Right lobe of liver (tissue), 6 donors: ENCODE measurements around the gene GABPA. TPM values are rescaled to one million over a fixed set of nuclear protein-coding genes. Genes with fewer than 3 reads are reported as not detected.
A peak's percentile ranks its signal among the peaks of the same experiment; 100 is the strongest.

Source experiments
- ATAC-seq, 4 donors: fragments of 200-7000 bp; cut with Tn5 transposase; one replicate each; pipeline ENCODE4 v1.9.1; 2020; ENCODE audit warnings: mild to moderate bottlenecking in 4 of 4, moderate library complexity in 4 of 4
- DNase-seq, 3 donors: peaks; one replicate each; pipeline ENCODE4 v3.0.0-alpha.2; 2020
- H3K27ac ChIP-seq, 3 donors: fragments of 200-600 bp; one replicate each; pipeline ENCODE4 v1.8.0; 2022
- H3K27me3 ChIP-seq, 2 donors: fragments of 200-600 bp; one replicate each; pipeline ENCODE4 v1.8.0; 2022
- H3K36me3 ChIP-seq, 4 donors: fragments of 200-600 bp; sonication (generic) in 1 of 4; one replicate each; pipeline versions ENCODE4 v1.5.1 to v1.8.0; 2017 to 2022; ENCODE audit warnings: control low read depth in 1 of 4
- H3K4me1 ChIP-seq, 4 donors: fragments of 200-600 bp; sonication (generic) in 1 of 4; one replicate each; pipeline versions ENCODE4 v1.5.1 to v1.8.0; 2017 to 2022; ENCODE audit warnings: control low read depth in 1 of 4
- H3K4me3 ChIP-seq, 3 donors: fragments of 200-600 bp; one replicate each; pipeline ENCODE4 v1.8.0; 2022
- H3K9me3 ChIP-seq, 4 donors: fragments of 200-600 bp; sonication (generic) in 1 of 4; one replicate each; pipeline versions ENCODE4 v1.5.1 to v1.8.0; 2017 to 2022; ENCODE audit warnings: control low read depth in 1 of 4
- CTCF ChIP-seq, 4 donors: fragments of 200-600 bp in 3 of 4; fragments of 450-650 bp in 1 of 4; IDR thresholded peaks; one replicate each; pipeline versions ENCODE4 v1.5.1 to v1.8.0; 2016 to 2022; ENCODE audit warnings: antibody characterized with exemption in 4 of 4, mild to moderate bottlenecking in 2 of 4
- POLR2A ChIP-seq: fragments of 450-650 bp; IDR thresholded peaks from one replicate; pipeline ENCODE4 v1.6.1; 2017; ENCODE audit warnings: antibody characterized with exemption, mild to moderate bottlenecking
- WGBS: methylation state at CpG from one replicate; pipeline ENCODE4 v1.1.6; 2018; ENCODE audit warnings: low coverage, low lambda C conversion rate; ENCODE audit not compliant: insufficient coverage; ENCODE audit errors: missing lambda C conversion rate; 5-methylcytosine and 5-hydroxymethylcytosine counted together
- intact Hi-C, 2 donors: fragments of 100-400 bp; cut with DNase I; formaldehyde crosslinking; loops; one replicate each; pipeline versions ENCODE4 v1.11.2 to v1.14.1; 2022
- total RNA-seq, 6 experiments: library from RNA; depleted of rRNA in 2 of 6; stranded (reverse); fragments of >200 nt in 2 of 6; fragmentation: NEBNext Ultra II Directional in 3 of 6; extraction: Animal tissue kit (Norgen Biotek cat#: 25700) in 3 of 6; gene quantifications; one replicate each; pipeline versions ENCODE4 v1.1.0 to v1.2.4, GENCODE V29; 2016 to 2023
- donor health status: DM: no; HTN: yes; CAD: no.
- donor health status: DM: no; HTN: no; CAD: no.
- donor health status: DM: no; HTN: no; CAD: no.
- donor health status: DM: no; HTN: yes; CAD: no.
- donor health status: DM: no; HTN: yes; CAD: no.

Gene GABPA
- total RNA-seq, 6 experiments from 2014 or later, result 8.4 to 15.2 (median 12.3) TPM

DNA sequence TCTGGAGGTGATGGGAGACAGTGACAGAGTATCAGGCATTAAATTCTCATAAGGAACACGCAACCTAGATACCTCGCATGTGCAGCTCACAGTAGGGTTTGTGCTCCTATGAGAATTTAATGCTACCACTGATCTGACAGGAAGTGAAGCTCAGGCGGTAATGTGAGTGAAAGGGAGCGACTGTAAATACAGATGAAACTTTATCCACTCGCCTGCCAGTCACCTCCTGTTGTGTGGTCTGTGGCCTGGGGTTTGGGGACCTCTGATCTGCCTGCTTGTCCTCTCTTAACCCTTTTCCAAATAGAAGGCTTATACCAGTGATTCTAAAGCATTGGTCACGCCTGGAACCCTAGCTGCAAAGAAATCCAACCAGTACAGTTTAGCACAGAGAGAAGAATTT lies 15.3 kb downstream of the GABPA start:
- no peaks in the 10 kb centered on the region for H3K4me1 ChIP-seq
- ATAC-seq (no peak), DNase-seq (no peak)
- no peaks in the 10 kb centered on the region for H3K9me3 ChIP-seq
- no peaks in the 10 kb centered on the region for H3K27me3 ChIP-seq
- no peak overlapping the region for H3K4me3 ChIP-seq
- H3K36me3 ChIP-seq, result peaks cover 0 to 27% (median 19%) of the 10 kb centered on the region in 4 donors
- H3K27ac ChIP-seq, result no peak overlapping the region
- 71% methylated on average over 5 of the region's 6 CpGs for WGBS
- TF ChIP-seq CTCF (IDR thresholded peaks at IDR 0.05) (no peak), POLR2A (no peak)
- intact Hi-C loops, result no loop called here

DNA sequence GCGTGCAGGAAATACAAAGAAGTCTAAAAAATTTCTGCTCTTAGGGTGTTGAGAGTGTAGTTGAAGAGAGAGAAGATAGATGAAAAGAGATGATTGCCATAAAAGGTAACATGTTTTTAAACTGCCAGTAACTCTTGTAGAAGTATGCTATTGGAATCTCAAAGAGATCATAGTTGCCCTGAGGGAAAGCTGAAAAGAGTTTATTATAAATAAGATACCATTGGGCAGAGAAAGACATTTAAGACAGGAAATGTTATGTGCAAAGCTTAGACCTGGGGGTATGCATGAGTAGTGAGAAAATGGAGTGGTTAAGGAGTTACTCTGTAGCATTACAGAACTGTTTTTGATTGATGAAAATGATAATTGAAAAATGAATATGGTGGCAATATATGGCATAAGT lies 17.6 kb downstream of the GABPA start:
- Histone ChIP-seq H3K4me1 (no peaks in the 10 kb centered on the region), H3K36me3 (peaks cover 0 to 24% (median 15%) of the 10 kb centered on the region in 4 donors), H3K9me3 (no peaks in the 10 kb centered on the region), H3K27me3 (no peaks in the 10 kb centered on the region), H3K27ac (no peak overlapping the region), H3K4me3 (no peak overlapping the region)
- ATAC-seq (no peak), DNase-seq (no peak)
- TF ChIP-seq POLR2A (no peak), CTCF (IDR thresholded peaks at IDR 0.05) (no peak)
- intact Hi-C loops, result no loop called here
- 100% methylated on average over 1 of the region's 1 CpG for WGBS

DNA sequence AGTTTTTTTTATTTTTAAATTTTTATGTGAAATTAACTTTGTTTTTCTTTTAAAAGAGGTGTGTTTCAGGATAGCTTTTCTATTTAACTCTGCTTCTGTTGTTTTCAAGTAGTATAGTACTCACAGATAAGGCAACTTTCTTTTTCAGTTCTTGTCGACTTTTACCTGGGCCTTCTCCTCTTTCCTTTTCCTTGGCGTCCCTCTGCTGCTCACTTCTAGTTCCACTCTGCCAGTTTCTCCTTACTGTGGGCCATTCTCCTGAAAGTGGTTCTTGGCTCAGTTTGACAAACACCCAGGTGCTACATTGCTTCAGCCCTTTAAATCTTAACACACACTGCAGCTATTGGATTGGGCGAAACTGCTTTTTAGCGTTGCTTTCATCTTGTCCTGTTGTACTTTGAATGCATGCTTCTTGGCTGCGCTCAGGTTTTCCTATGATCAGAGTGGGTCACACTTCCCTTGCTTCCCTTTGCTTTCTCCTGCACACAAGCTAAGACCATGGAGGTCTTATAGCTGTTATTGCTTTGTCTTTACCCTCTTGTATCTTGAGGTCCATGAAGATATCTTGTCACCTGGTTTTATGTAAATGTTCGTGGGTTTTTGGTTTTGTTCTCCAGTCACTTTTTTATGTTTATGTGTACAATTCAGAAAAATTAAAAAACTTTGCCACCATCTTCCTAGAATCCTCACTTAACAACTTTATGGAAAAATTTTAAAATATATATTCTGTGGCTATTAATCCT lies 21.6 kb downstream of the GABPA start:
- Histone ChIP-seq H3K27me3 (no peaks in the 10 kb centered on the region), H3K4me1 (no peaks in the 10 kb centered on the region), H3K27ac (no peak overlapping the region), H3K4me3 (no peak overlapping the region), H3K9me3 (no peaks in the 10 kb centered on the region), H3K36me3 (peaks cover 0 to 47% (median 22%) of the 10 kb centered on the region in 4 donors)
- ATAC-seq, result no peak
- no peak for TF ChIP-seq POLR2A
- TF ChIP-seq CTCF (IDR thresholded peaks at IDR 0.05), result no peak
- DNase-seq, result no peak
- intact Hi-C loops, result no loop called here
- WGBS, result 77% methylated on average over 6 of the region's 6 CpGs

DNA sequence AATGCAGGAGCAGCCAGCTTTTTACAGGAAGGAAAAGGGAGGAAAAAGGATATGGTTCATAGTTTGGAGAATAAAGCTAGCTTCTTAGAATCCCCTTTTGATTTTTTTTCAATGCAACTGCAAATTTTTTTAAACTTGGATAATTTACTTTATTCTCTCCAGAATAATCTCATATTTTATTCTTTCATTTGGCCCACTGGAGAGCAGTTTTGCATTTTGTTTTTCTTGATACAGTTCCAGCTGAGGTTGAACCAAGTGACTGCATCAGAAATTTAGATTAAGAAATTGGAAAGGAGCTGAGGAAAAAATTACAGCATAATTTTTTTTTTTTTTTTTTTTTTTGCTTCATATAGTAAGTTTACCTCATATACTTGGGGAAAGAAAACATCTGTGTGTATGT lies 22.8 kb downstream of the GABPA start:
- peak overlapping the region in 1 of 3 donors; percentile 5 for H3K27ac ChIP-seq
- H3K4me1 ChIP-seq, result no peaks in the 10 kb centered on the region
- ATAC-seq (no peak), DNase-seq (no peak)
- H3K4me3 ChIP-seq, result no peak overlapping the region
- TF ChIP-seq POLR2A (no peak), CTCF (IDR thresholded peaks at IDR 0.05) (no peak)
- H3K36me3 ChIP-seq, result peaks cover 0 to 51% (median 21%) of the 10 kb centered on the region in 4 donors
- no peaks in the 10 kb centered on the region for H3K9me3 ChIP-seq
- H3K27me3 ChIP-seq, result no peaks in the 10 kb centered on the region
- intact Hi-C loops, result no loop called here

DNA sequence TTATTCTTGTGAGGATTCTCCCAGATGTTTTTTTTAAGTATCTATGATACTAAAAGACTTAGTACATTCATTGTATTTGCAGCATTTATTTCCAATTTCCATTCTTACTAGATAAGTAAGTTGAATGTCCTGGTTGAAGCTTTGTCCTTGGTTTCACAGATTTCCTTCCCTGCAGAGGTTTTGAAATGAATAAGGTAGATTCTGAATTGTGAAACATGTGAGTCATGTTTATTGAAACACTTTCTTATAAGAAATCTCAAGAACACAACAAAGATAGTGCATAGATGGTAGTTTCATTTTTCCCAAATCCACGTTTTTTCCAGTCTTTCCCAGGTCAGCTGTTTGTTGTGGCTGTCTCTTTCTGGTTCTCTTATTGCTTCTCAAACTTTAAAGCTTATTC lies 24.8 kb downstream of the GABPA start:
- Histone ChIP-seq H3K9me3 (no peaks in the 10 kb centered on the region), H3K27ac (no peak overlapping the region), H3K36me3 (peaks cover 0 to 60% (median 15%) of the 10 kb centered on the region in 4 donors), H3K4me1 (no peaks in the 10 kb centered on the region), H3K4me3 (no peak overlapping the region), H3K27me3 (no peaks in the 10 kb centered on the region)
- DNase-seq (no peak), ATAC-seq (no peak)
- intact Hi-C loops, result no loop called here
- TF ChIP-seq POLR2A (no peak), CTCF (IDR thresholded peaks at IDR 0.05) (no peak)
- 73% methylated on average over 1 of the region's 1 CpG for WGBS
